Lower leg skin (tissue), 3 donors: ENCODE results near the gene SRP14.

ENCODE experiments used
- POLR2A ChIP-seq, 2 donors: fragments of 450-650 bp; IDR thresholded peaks; one replicate each; pipeline ENCODE4 v1.6.1; 2016 to 2017; ENCODE audit warnings: antibody characterized with exemption in 2 of 2, mild to moderate bottlenecking in 1 of 2, moderate library complexity in 1 of 2
- TF ChIP-seq, protein P1 (sequence below), 3 donors: fragments of 450-650 bp; IDR thresholded peaks; one replicate each; pipeline ENCODE4 v1.5.1; 2016; ENCODE audit warnings: antibody characterized with exemption in 3 of 3, mild to moderate bottlenecking in 3 of 3, moderate library complexity in 2 of 3

DNA sequence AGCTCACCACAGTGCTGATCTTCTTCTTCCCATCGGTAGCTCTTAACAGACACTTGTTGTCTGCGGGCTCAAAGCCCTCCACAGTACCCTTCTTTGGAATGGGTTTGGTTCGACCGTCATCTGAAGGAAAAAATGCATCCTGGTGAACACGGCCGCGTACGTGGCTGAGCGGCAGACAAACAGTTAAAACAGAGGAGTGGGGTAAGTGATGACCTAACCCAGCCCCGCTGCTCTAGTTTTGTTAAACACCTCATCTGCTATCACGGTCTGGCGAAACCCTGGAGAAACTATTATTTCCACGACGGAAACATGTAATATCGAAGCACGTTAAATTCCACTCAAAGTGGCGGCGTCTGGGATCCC, 725 bp downstream of the SRP14 start:
- TF ChIP-seq, protein P1, sequence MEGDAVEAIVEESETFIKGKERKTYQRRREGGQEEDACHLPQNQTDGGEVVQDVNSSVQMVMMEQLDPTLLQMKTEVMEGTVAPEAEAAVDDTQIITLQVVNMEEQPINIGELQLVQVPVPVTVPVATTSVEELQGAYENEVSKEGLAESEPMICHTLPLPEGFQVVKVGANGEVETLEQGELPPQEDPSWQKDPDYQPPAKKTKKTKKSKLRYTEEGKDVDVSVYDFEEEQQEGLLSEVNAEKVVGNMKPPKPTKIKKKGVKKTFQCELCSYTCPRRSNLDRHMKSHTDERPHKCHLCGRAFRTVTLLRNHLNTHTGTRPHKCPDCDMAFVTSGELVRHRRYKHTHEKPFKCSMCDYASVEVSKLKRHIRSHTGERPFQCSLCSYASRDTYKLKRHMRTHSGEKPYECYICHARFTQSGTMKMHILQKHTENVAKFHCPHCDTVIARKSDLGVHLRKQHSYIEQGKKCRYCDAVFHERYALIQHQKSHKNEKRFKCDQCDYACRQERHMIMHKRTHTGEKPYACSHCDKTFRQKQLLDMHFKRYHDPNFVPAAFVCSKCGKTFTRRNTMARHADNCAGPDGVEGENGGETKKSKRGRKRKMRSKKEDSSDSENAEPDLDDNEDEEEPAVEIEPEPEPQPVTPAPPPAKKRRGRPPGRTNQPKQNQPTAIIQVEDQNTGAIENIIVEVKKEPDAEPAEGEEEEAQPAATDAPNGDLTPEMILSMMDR (IDR thresholded peaks at IDR 0.05) = no peak
- TF ChIP-seq POLR2A (IDR thresholded peaks at IDR 0.05) = no peak
